GM12878 (cell line): ENCODE data around the gene ARID5B. TPM values are rescaled to one million over a fixed set of nuclear protein-coding genes. Genes with fewer than 3 reads are reported as not detected.

Experiments
- ATAC-seq: fragments of 200-7000 bp; cut with Tn5 transposase; 3 replicates; pipeline ENCODE4 v1.9.1; 2020; ENCODE audit warnings: mild to moderate bottlenecking, moderate library complexity
- BruUV-seq: library from RNA; stranded (reverse); fragments of 400-500 nt; replicated peaks from 2 replicates; lab custom pipeline; 2021; lab: Mats Ljungman, UMichigan
- CTCF ChIA-PET: fragments of 300-600 bp; sonication (Branson Sonifier 250); formaldehyde crosslinking; extraction: SDS; loops from one replicate; lab custom pipeline; 2021; ENCODE audit warnings: inconsistent platforms; lab: Yijun Ruan, JAX
- POLR2A ChIA-PET: fragments of 350-600 bp; formaldehyde crosslinking; extraction: SDS; loops from one replicate; lab custom pipeline; 2021; ENCODE audit warnings: inconsistent platforms; lab: Charles Lee
- RAD21 ChIA-PET: fragments of 300-600 bp; sonication (Branson Sonifier 250); formaldehyde crosslinking; loops from one replicate; lab custom pipeline; 2023; ENCODE audit warnings: antibody characterized with exemption; ENCODE audit not compliant: unreplicated experiment; lab: Charles Lee
- SMC1A ChIA-PET: fragments of 300-600 bp; sonication (Branson Sonifier 250); formaldehyde crosslinking; loops from one replicate; lab custom pipeline; 2023; ENCODE audit not compliant: unreplicated experiment, uncharacterized antibody; lab: Charles Lee
- DNase-seq: peaks from one replicate; pipeline ENCODE4 v3.0.0-alpha.2; 2011; ENCODE audit warnings: low read depth, low spot score
- FAIRE-seq: peaks from 3 replicates; lab custom pipeline; 2011; peaks lifted over from hg19 to GRCh38; lab: Jason Lieb, UNC
- H2AFZ ChIP-seq: 2 replicates; pipeline ENCODE4 v1.6.0; 2011; ENCODE audit warnings: low read depth, low read length, control low read depth; ENCODE audit not compliant: control insufficient read depth
- H3K27ac ChIP-seq: 2 replicates; pipeline ENCODE4 v1.5.1; 2011; ENCODE audit warnings: control low read depth; ENCODE audit not compliant: control insufficient read depth, insufficient read depth
- H3K27me3 ChIP-seq, 2 experiments: replicated peaks in 1 of 2; 2 replicates each; pipeline versions ENCODE4 v1.6.0 to v1.6.1; 2011; ENCODE audit warnings: low read length in 1 of 2; ENCODE audit not compliant: control insufficient read depth in 2 of 2, insufficient read depth in 2 of 2
- H3K36me3 ChIP-seq, 2 experiments: 2 replicates each; pipeline ENCODE4 v1.5.1; 2011; ENCODE audit warnings: low read length in 1 of 2; ENCODE audit not compliant: control insufficient read depth in 2 of 2, insufficient read depth in 2 of 2
- H3K4me1 ChIP-seq: 2 replicates; pipeline ENCODE4 v1.6.1; 2011; ENCODE audit warnings: mild to moderate bottlenecking, low read length, moderate library complexity, mixed read lengths; ENCODE audit not compliant: control insufficient read depth, insufficient read depth
- H3K4me2 ChIP-seq: 2 replicates; pipeline ENCODE4 v1.6.0; 2011; ENCODE audit warnings: control low read depth; ENCODE audit not compliant: control insufficient read depth, insufficient read depth
- H3K4me3 ChIP-seq: fragments of 200-600 bp; sonication (generic); 2 replicates; pipeline ENCODE4 v1.5.1; 2016
- H3K79me2 ChIP-seq: 2 replicates; pipeline ENCODE4 v1.6.0; 2011; ENCODE audit warnings: low read length; ENCODE audit not compliant: control insufficient read depth, insufficient read depth
- H3K9ac ChIP-seq: 2 replicates; pipeline ENCODE4 v1.8.0; 2011; ENCODE audit warnings: low read length, control low read depth, mixed read lengths; ENCODE audit not compliant: control insufficient read depth, insufficient read depth
- H3K9me3 ChIP-seq: replicated peaks from 3 replicates; pipeline ENCODE4 v1.5.1; 2011; ENCODE audit warnings: mild to moderate bottlenecking, low read length; ENCODE audit not compliant: control insufficient read depth, insufficient read depth
- H4K20me1 ChIP-seq: 2 replicates; pipeline ENCODE4 v1.6.0; 2011; ENCODE audit not compliant: control insufficient read depth, insufficient read depth
- NFIC ChIP-seq: IDR thresholded peaks from 2 replicates; pipeline ENCODE4 v1.6.1; 2012; ENCODE audit warnings: low read depth, mild to moderate bottlenecking, inconsistent platforms, low read length, moderate library complexity
- PAX5 ChIP-seq: IDR thresholded peaks from 2 replicates; pipeline ENCODE4 v1.6.1; 2011; ENCODE audit warnings: low read depth, low read length, borderline replicate concordance
- RUNX3 ChIP-seq: IDR thresholded peaks from 2 replicates; pipeline ENCODE4 v1.6.1; 2012; ENCODE audit warnings: low read length, inconsistent platforms
- in situ Hi-C: fragments of 300-500 bp; cut with MboI; formaldehyde crosslinking; loops from 9 replicates; pipeline ENCODE4 v1.14.3; 2018; ENCODE audit warnings: mixed read lengths
- intact Hi-C: fragments of 100-400 bp; cut with micrococcal nuclease; formaldehyde crosslinking; loops from one replicate; pipeline ENCODE4 v1.14.2; 2022; ENCODE audit not compliant: unreplicated experiment
- polyA plus RNA-seq, 11 experiments: library from polyadenylated mRNA; depleted of rRNA in 4 of 11; unstranded in 6 of 11; stranded (reverse) in 5 of 11; fragments of >200 nt; fragmentation: Nextera tagmentation in 4 of 11; fragmentation: Illumina TruSeq in 1 of 11; extraction: Ambion mirVana in 4 of 11; extraction: Trizol in 1 of 11; gene quantifications; 1 replicate in 1 of 11; 2 replicates in 10 of 11; pipeline versions ENCODE4 v1.2.1 to v1.2.3, GENCODE V29; 2011 to 2016; ENCODE audit warnings: inconsistent platforms in 2 of 11, missing spikeins in 2 of 11, low read depth in 1 of 11
- total RNA-seq, 4 experiments: library from RNA; depleted of rRNA in 3 of 4; stranded (reverse); fragments of >200 nt in 3 of 4; fragmentation: Illumina TruSeq in 1 of 4; extraction: Trizol in 1 of 4; gene quantifications; 2 replicates each; pipeline versions ENCODE4 v1.2.1 to v1.2.3, GENCODE V29; 2013 to 2021
- TF ChIP-seq, protein P1 (sequence below): fragments of 150-350 bp; IDR thresholded peaks from 2 replicates; pipeline ENCODE4 v1.6.1; 2014; ENCODE audit warnings: mild to moderate bottlenecking, low read depth, low read length

The ARID5B gene
- total and polyA plus RNA-seq, 10 of the 15 experiments (the other 5 are each of a cell fraction or from before 2014, with no cell fraction given) = 2.7 to 8.5 (median 6.1) TPM

DNA sequence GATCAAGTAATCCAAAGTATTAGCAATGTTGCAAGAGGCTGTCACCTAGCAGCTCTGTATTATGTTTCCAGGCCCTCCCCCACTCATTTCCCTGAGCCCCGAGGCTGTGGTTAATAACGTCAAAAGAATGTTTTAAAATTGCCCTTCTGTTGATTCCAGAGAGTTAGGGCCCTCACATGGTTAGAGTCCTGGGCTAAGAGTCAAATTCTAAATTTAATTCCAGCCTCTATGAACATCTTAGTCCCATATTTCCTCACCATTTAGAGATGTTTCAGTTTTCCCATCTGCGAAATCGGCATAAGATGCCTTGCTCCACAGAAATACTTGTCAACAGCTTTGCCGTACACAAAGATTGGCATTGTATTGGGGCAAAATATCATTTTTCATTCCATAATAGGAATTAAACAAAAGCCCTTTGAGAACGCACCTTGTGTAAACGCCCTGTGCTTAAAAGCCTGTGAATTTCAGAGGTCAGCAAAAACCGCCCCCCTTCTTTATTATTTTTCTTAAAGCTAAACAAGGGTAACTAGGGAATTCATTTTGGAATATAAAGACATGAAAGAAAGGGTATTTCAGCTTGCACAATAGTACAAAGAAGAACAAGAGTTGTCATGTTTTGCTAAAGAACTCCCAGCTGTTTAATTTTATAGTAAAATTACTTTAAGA lies 135.8 kb downstream of the ARID5B start (continued):
- TF ChIP-seq RUNX3 (no peak), PAX5 (no peak)

DNA sequence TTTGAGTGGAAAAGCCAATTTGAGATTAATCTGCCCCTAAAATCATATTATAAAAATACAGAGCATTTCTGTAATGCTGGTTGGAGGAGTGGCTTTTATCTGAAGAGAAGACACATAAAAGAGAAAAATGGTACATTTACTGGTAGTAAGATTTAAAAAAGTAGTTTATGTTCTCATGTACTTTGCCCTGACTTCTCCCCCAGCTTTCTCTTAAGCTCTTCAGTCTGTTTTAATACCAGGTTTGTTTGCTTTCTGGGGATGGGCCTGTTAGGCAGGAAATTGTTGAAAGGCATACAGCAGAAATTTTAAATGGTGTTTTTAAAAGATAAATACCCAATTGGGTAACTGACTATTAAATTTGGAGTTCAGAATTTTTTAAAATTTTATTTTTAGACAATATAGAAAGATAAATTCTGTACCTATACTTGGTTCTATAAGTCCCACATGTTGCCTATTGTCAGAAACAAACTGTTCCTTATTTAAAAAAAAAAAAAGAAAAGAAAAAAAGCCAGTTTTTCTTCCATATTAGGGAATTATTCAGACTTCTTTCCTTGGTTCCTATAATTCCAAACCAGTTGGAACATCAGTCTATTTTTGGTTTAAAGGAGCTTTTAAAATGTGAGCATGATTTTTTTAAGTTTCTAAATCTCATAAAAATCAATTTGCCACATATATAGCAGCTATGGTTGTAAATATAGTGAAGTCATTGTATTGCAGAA lies 136.6 kb downstream of the ARID5B start:
- Histone ChIP-seq H3K4me1 (peaks cover 37% of the 10 kb centered on the region), H3K4me3 (no peak overlapping the region), H4K20me1 (no peaks in the 10 kb centered on the region), H3K27me3 (no peaks in the 10 kb centered on the region), H3K79me2 (peaks cover 21% of the 10 kb centered on the region)
- no peak for DNase-seq
- TF ChIP-seq, protein P1, sequence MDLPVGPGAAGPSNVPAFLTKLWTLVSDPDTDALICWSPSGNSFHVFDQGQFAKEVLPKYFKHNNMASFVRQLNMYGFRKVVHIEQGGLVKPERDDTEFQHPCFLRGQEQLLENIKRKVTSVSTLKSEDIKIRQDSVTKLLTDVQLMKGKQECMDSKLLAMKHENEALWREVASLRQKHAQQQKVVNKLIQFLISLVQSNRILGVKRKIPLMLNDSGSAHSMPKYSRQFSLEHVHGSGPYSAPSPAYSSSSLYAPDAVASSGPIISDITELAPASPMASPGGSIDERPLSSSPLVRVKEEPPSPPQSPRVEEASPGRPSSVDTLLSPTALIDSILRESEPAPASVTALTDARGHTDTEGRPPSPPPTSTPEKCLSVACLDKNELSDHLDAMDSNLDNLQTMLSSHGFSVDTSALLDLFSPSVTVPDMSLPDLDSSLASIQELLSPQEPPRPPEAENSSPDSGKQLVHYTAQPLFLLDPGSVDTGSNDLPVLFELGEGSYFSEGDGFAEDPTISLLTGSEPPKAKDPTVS = no peak
- 0 out of 2 replicates have a peak, but pooled peaks have one; percentile 14 for TF ChIP-seq NFIC
- TF ChIP-seq, all 136 proteins: peak for 1
- in situ Hi-C loops = no loop called here
- no TSS peak for BruUV-seq
- H3K4me2 ChIP-seq = no peak overlapping the region
- ATAC-seq (no peak), FAIRE-seq (no peak)
- POLR2A ChIA-PET = interaction anchor here (0.5 to 1.6 kb wide), 3 partner anchors 130 to 207 kb away, joined by 3 to 5 read pairs (median 4); partner anchors contain the start of gene ARID5B
- no peaks in the 10 kb centered on the region for H3K36me3 ChIP-seq
- CTCF ChIA-PET = interaction anchor here (0.6 to 10.6 kb wide), 39 partner anchors 9 to 768 kb away, joined by 3 to 278 read pairs (median 5); no protein-coding TSS in a partner anchor
- no peak overlapping the region for H2AFZ ChIP-seq
- intact Hi-C loops = loop anchor here (1.0 to 10.0 kb wide), 4 partner anchors 135 to 283 kb away; no protein-coding TSS in a partner anchor
- SMC1A ChIA-PET = interaction anchor here (0.5 to 7.8 kb wide), 43 partner anchors 9 to 1391 kb away, joined by 3 to 195 read pairs (median 4); partner anchors contain the start of gene ARID5B
- RAD21 ChIA-PET = interaction anchor here (0.7 to 5.8 kb wide), 16 partner anchors 9 to 1120 kb away, joined by 3 to 116 read pairs (median 6); partner anchors contain the start of gene ARID5B
- H3K9ac ChIP-seq = no peak overlapping the region
- H3K9me3 ChIP-seq = no peaks in the 10 kb centered on the region; the same call in 2 of the 3 replicates
- peak overlapping the region; percentile 15 for H3K27ac ChIP-seq
